ENCODE results near the gene PPP1R3D.

The PPP1R3D gene

DNA sequence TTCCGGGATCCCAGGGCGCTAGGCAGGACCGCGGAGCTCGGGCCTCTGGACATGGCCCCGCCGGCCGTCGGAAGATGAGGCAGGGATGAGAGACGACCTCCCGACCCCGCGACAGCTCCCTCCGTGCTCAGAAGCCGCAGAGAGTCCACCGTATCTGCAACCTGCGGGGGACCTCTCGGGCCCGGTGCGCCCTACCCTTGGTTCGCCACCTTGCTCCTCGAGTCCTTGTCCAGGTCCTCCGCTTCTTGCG is 301 bp downstream of the PPP1R3D start:
- no peak for TF ChIP-seq CTCF (IDR thresholded peaks at IDR 0.05; ENCODE audit: low read depth, low read length)
- DNase-seq (ENCODE audit: extremely low read depth, low read depth), result no peak

GRCh38 chr20:59939052-59939878 is 840 bp downstream of the PPP1R3D start:
- DNase-seq (ENCODE audit: extremely low read depth, low read depth), result no peak

GRCh38 chr20:59938696-59939051 is 1.4 kb downstream of the PPP1R3D start:
- no peak for TF ChIP-seq CTCF (IDR thresholded peaks at IDR 0.05; ENCODE audit: low read depth, low read length)
- DNase-seq (ENCODE audit: extremely low read depth, low read depth), result no peak

More at GRCh38 chr20:59939052-59939878, 840 bp downstream of the PPP1R3D start:
- no peak for TF ChIP-seq CTCF (IDR thresholded peaks at IDR 0.05; ENCODE audit: low read depth, low read length)

DNA sequence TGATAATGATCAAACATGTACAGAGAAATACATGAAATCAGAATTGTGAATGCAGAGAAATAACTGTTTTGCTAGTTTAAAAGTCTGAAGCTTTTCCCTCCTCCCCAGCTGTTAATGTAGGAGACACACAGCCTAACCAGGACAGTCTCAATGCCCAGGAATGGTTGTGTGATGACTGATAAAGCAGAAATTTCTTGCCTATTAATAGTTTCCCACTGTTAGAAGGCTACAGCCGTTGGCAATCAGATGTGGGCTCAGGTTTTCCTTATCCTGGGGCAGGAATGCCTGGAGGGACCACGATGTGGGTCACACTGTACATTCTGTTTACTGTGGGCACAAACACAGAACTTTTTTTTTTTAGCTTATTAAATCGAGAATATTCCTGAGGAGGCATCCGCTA is 1.9 kb downstream of the PPP1R3D start:
- DNase-seq (ENCODE audit: extremely low read depth, low read depth), result no peak
- no peak for TF ChIP-seq CTCF (IDR thresholded peaks at IDR 0.05; ENCODE audit: low read depth, low read length)

DNA sequence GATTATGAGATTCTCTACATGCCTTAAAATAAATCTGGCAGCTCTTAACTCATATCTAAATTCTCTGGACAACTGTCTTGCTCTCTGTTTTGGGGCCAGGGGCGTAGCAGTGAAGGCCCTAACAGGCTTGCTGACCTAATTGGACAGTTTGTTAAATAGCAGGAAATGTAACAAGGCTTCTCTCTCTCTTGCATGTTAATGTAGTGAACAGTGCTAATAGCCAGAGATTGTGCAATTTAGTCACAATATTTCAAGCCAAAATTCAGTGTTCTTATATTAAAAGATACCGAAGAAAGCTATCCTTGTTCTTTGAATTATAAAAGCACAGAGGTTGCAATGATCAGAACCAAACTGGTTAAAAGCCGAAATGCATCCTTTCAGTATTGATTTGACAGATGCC is 3.0 kb downstream of the PPP1R3D start:
- no peak for TF ChIP-seq CTCF (IDR thresholded peaks at IDR 0.05; ENCODE audit: low read depth, low read length)
- DNase-seq (ENCODE audit: extremely low read depth, low read depth), result no peak

- no peak for TF ChIP-seq CTCF (IDR thresholded peaks at IDR 0.05; ENCODE audit: low read depth, low read length)
- DNase-seq (ENCODE audit: extremely low read depth, low read depth), result no peak
Observed at GRCh38 chr20:59936409-59936808, 3.7 kb downstream of the PPP1R3D start.

- no peak for DNase-seq (ENCODE audit: extremely low read depth, low read depth)
- no peak for TF ChIP-seq CTCF (IDR thresholded peaks at IDR 0.05; ENCODE audit: low read depth, low read length)
Observed at GRCh38 chr20:59935457-59936185, 4.5 kb downstream of the PPP1R3D start.

Measured in AG09319 (cell line).